NCI-H2107 treated with DMSO at 0.1 percent for 48 hours (cell line): ENCODE results near the gene CYP2E1.
"Not testable (repeated sequence)": the region's sequence is repeated elsewhere in the genome, so short reads cannot be mapped to it uniquely, and the experiment has no call there.

Experiments
- DNase-seq: peaks from one replicate; lab custom pipeline; 2025; ENCODE audit not compliant: unreplicated experiment; lab: John Stamatoyannopoulos, UW

CYP2E1 gene

DNA sequence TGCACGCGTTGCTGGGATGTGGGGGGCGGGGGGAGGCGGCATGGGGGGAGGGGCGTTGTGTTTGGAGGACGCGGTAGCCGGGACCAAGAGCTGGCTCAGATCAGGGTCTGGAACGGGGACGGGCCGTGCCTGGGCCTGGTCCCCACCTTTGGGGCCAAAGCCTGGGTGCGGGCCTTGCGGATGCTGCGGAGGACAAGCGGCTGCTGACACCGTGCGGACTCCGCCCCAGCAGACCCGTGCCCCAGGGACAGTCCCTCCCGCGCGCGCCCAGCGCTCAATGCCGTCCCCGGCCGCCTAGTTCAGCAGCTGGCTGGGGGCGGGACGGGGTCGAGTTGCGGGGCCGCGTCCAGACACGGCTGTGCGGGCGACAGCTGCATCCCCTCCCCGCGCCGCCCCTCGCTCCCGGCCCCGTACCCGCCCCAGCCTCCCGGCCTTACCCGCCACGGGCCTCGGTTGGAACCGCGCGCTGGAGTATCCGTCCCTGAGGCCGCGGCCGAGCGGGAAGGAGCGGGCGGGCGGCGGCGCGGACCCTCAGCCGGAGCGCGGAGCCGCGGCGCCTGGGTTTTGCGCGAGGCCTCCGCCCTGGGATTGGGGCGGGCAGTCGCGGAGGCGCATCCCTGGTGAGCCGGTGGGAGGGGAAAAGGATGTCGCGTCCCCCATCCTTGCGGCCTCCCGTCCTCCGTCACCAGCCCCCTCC is 41.8 kb downstream of the CYP2E1 start:
- DNase-seq: not testable (repeated sequence)

DNA sequence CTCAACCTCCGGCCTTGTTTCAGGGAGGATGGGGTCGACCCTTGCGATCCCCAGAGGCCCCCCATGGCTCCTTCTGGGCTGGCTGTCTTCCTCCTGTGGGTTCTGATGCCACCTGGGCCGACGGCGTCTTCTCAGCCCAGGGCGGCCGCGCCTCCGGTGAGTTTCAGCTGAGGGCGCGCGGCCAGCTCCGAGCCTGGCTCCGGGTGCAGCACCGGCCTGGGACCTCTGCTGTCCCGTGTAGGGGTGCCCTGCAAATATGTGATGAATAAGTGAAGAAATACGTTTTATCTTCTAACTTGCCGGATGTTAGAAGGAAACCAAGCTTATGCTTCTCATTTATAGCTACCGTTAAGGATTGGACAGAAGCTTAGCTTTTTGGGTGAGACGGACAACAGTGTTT is 42.6 kb downstream of the CYP2E1 start:
- DNase-seq: not testable (repeated sequence)

DNA sequence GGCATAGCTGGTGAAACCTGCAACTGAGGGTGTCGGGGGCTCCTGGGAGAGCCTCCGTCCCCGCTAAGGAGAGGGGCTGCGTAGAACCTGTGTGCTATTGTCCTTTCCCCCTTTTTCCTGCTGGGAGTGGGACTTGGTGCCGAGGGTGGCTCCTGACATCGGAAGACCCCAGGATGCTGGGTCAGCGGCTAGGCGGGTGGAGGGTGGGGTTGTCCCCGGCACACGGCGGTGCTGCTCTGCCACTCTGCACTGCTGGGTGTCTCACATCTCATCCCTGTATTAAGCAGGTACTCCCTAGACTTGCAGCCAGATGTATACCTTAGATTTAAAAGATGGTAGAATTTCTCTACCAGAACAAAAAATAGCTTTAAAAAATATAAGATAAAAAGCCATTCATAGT is 44.9 kb downstream of the CYP2E1 start:
- DNase-seq: not testable (repeated sequence)

DNA sequence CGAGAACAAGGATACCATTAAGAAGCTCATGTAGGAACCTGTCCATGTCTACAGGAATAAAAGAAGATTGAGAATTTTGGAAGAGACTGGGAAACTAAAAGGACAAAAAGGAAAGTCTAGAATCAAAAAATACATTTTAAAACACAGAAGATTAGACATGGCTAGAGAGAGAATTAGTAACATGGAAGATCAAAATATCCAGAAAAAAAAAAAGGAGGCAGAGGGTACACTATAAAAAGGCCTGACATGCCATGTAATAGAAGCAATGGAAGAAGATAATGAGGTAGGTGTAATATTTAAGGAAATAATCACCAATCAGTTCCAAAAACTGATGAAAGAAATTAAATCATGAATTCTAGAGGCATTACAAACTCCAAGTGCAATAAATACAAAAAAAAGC is 46.3 kb downstream of the CYP2E1 start:
- DNase-seq: not testable (repeated sequence)

DNA sequence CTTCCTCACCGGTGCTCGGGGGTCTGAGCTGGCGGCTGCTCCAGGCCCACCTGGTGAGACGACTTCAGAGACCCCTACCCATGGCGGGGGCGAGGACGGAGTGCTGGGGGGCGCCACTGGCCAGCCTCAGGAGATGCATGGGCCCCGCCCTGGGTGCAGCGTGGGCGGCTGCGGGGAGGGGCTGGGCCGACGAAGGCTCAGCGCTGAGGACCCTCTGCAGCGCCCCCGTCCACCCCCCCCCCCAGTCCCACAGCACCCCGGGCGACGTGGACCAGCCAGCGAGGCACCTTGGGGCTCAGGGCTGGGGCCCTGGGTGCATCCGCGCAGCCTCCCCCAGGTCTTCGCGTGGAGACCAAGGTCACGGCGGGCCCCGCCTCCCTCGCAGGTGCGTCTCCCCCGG is 49.9 kb downstream of the CYP2E1 start:
- DNase-seq: not testable (repeated sequence)
